Measurements from ENCODE around the gene SRSF1.
A peak's percentile ranks its signal among the peaks of the same experiment; 100 is the strongest.
"Not testable (repeated sequence)": the region's sequence is repeated elsewhere in the genome, so short reads cannot be mapped to it uniquely, and the experiment has no call there.

SRSF1 gene, protein sequence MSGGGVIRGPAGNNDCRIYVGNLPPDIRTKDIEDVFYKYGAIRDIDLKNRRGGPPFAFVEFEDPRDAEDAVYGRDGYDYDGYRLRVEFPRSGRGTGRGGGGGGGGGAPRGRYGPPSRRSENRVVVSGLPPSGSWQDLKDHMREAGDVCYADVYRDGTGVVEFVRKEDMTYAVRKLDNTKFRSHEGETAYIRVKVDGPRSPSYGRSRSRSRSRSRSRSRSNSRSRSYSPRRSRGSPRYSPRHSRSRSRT

GRCh38 chr17:58006924-58007780 is at the start of gene SRSF1:
Gene SRSF1 (minus strand): TSS chr17:58007246. CDS start chr17:58007137, 109 bp downstream.
- DNase-seq = peak; percentile 96 to 97

DNA sequence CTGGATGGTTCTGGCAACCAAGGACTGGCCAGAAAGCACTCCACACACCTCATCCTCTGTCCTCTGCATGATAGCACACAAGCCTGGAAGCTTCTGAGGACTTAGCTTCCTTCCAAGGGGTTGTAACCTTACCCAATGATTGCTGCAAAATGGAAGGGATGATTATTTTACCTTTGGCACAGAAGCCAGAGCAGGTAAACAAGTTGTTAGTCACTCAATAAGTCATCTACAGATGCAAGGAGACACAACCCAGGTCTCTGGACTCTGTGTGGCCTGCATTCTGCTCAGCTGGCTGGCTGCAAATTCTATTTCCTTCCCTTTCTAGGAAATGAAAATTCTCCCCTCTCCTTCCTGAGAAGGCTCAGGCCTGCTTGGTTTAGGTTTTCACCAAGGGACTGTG is 49.4 kb upstream of the SRSF1 start:
- DNase-seq = no peak

DNA sequence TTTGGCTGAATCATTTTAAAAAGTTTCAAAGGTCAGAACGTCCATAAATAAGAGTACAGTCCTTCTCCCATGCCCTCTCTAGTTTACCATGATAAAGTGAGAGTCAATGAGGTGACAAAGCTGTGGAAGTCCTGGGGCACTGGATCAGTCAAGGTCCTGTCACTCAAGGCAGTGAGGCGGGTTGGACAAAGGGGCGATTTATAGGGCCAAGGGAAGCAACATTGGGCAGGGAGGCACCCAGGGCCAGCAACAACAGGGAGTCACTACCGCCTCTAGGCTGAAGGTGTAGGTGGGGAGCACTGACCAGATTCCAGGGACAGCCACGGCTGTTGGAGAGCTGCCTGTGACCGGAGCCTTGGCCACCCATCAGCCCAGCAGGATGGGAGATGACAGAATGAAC is 47.6 kb upstream of the SRSF1 start:
- DNase-seq = no peak

DNA sequence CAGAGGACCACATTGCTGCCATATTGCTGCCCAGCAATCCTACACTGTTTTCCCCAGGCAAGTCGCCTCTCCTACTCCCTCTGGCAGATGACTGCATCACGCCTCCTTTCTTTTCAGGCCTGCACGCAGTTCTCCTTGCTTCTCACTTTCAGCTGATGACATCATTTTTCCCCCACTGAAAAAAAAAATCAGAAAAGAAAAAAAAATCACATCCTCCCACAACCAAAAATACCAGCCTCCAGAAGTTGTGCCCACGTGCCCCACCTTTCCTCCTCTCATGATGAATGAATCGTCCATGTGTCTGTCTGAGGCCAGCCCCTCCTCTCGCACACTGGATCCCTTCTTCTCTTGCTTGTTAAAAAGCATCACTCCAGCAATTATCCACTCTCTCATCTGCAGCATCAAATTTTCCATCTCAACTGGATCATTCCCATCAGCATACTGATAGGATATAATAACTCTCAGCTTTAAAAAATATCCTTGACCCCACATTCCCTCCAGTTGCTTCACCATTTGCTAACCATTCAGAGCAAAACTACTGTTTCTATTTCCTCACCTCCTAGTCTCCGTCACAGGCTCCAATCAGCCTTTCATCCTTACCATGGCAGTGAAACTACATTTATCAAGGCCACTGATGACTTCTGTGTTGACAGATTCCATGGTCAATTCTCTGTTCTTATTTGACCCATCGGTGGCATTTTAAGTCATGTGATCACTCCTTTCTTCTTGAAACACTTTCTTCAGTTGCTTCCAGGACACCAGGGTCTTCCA is 46.1 kb upstream of the SRSF1 start:
- no peak for DNase-seq

- DNase-seq = no peak
These were observed 45.4 kb upstream of the SRSF1 start for GRCh38 chr17:58052407-58052806.

DNA sequence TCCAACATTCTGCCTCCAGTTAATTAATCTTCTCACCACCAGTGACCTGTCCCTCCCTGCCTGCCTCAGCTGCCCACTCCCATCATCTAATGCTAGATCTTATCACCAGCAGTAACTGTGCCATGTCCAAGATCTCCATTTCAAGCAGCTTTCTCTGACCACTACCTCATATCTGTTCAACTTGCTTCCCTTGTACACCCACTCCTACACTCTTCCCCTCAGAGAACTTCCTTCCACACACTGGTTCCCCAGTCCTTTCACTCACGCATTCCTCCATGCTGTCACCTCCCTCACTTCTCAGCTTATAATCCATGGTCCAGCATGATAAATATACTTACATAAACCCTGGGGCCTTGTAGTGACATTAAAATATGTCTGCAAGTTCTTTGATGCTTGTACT is 44.4 kb upstream of the SRSF1 start:
- DNase-seq = no peak

- no peak for DNase-seq
These were observed 43.9 kb upstream of the SRSF1 start for GRCh38 chr17:58050966-58051365.

DNA sequence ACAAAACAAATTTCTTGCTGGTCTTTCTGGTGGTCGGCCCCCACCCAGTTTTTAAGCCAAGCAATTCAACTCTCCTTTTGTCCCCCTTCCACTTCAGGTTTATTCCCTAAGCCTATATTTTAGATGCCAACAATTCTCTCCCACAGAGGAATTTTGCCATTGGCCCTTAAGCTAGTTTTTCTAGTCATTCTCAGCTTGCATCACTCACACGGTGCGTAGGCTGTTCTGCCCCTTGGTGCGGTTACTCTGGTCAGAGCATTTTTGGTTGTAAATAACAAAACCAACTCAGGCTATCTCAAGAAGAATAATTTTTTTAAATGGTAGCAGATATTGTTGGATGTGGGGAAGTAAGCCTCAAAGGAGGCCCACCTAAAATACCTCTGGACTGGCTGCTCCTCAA is 42.5 kb upstream of the SRSF1 start:
- DNase-seq = no peak

- no peak for DNase-seq
These were observed 40.5 kb upstream of the SRSF1 start for GRCh38 chr17:58047376-58048150.

- DNase-seq = no peak
These were observed 39.4 kb upstream of the SRSF1 start for GRCh38 chr17:58046239-58047094.

DNA sequence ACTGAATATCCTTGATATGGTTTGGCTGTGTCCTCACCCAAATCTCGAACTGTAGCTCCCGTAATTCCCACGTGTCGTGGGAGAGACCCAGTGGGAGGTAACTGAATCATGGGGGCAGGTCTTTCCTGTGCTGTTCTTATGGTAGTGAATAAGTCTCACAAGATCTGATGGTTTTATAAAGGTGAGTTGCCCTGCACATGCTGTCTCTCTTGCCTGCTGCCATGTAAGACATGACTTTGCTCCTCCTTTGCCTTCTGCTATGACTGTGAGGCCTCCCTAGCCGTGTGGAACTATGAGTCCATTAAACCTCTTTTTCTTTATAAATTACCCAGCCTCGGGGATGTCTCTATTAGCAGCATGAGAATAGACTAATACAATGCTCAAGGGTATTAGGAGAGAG is 37.2 kb upstream of the SRSF1 start:
- DNase-seq = not testable (repeated sequence)

DNA sequence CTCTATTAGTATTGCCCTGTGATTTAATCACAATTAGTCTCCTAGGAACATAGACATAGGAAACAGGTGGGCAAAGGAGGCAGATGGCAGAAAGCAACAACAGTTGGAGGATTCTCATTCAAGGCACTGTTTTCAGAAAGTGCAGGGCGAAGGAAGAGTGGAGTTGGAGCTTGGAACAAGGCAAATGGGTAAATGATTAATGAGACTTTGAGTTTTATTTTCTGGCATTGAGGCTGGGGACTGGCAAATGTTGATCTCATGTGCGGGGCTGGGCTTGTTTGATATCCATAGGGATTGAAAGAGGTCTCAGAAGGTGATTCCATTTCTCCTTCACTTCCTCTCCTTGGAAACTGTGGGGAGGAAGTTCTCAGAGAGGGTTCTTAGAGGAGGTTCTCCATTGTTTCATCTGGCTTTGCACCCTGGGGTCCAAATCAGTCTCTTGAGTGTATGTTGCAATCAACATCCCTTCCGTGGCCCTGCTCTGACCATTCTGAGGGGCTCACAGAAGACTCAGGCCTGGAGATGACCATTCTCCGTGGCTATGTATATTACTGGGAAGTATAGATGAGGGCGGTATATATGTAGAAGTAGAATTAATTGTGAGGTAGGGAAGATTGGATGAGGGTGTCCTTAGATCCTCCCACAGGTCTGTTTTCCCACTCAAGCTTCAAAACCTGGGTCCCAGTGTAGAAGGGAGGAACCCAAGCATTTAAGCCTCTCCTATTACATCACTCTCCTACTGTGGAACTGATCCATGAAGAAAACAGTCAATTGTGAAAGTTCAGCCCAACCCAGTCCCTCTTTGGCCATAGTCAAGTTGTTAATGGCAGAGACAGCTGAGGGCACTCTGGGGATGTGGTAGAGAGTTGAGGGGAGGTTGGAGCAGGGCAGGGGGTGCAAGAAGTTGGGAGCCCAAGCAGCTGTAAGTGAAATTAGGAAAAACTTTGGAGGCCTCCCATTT is 36.5 kb upstream of the SRSF1 start:
- no peak for DNase-seq

- no peak for DNase-seq
These were observed 34.1 kb upstream of the SRSF1 start for GRCh38 chr17:58041161-58041560.

DNA sequence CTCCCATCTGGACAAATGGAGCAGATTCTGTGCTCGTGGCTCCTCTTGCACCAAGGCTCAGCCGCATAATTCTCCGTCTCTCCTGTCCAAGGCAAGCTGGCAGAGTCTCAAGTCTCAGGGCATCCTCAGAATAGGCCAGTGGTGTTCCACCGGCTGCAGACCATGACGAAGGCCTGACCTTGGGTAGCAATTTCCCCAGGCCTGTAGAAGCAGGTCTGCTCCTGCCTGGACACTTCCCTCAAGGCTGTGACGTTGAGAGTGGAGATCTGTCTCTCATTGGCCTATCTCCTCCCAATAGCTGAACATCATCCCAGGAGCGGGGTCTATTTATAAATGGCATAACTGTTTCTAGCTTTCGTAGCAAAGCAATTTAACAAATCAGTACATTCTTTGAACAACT is 33.3 kb upstream of the SRSF1 start:
- DNase-seq = no peak

- no peak for DNase-seq
These were observed 32.9 kb upstream of the SRSF1 start for GRCh38 chr17:58039975-58040374.

GRCh38 chr17:58032691-58033415 is 25.8 kb upstream of the SRSF1 start:
- no peak for DNase-seq

GRCh38 chr17:58028578-58028977 is 21.5 kb upstream of the SRSF1 start:
- no peak for DNase-seq

GRCh38 chr17:58020401-58020800 is 13.4 kb upstream of the SRSF1 start:
- no peak for DNase-seq

GRCh38 chr17:58019521-58019920 is 12.5 kb upstream of the SRSF1 start:
- no peak for DNase-seq

GRCh38 chr17:58019039-58019438 is 12.0 kb upstream of the SRSF1 start:
- DNase-seq = no peak

All from SHP77 (cell line).